HUES48 (cell line): ENCODE measurements around the gene ATP13A2.

Experiments
- H3K27ac ChIP-seq: one replicate; pipeline ENCODE4 v1.7.0; 2013; ENCODE audit warnings: low read depth, low read length, inconsistent platforms
- H3K27me3 ChIP-seq: 2 replicates; pipeline ENCODE4 v1.6.1; 2013; ENCODE audit warnings: mild to moderate bottlenecking, low read length; ENCODE audit not compliant: control insufficient read depth, insufficient read depth
- H3K36me3 ChIP-seq: 2 replicates; pipeline ENCODE4 v1.6.1; 2013; ENCODE audit warnings: low read length; ENCODE audit not compliant: control insufficient read depth, insufficient read depth
- H3K4me1 ChIP-seq: 2 replicates; pipeline ENCODE4 v1.6.1; 2013; ENCODE audit warnings: mild to moderate bottlenecking, low read length; ENCODE audit not compliant: control insufficient read depth, insufficient read depth
- H3K4me3 ChIP-seq: 2 replicates; pipeline ENCODE4 v1.5.1; 2013; ENCODE audit warnings: mild to moderate bottlenecking, low read depth, low read length
- H3K9ac ChIP-seq: 2 replicates; pipeline ENCODE4 v1.6.1; 2013; ENCODE audit warnings: mild to moderate bottlenecking, low read depth, low read length, moderate library complexity
- H3K9me3 ChIP-seq: 2 replicates; pipeline ENCODE4 v1.6.1; 2013; ENCODE audit warnings: low read length; ENCODE audit not compliant: control insufficient read depth, insufficient read depth

The ATP13A2 gene

GRCh38 chr1:17001760-17002523, 9.8 kb downstream of the ATP13A2 start:
- Histone ChIP-seq H3K4me3 (no peak overlapping the region), H3K9me3 (no peaks in the 10 kb centered on the region), H3K36me3 (peaks cover 54% of the 10 kb centered on the region), H3K27me3 (no peaks in the 10 kb centered on the region), H3K4me1 (peaks cover under 1% of the 10 kb centered on the region; the same call in 1 of the 2 replicates), H3K27ac (no peak overlapping the region), H3K9ac (no peak overlapping the region)

GRCh38 chr1:16999863-17000262, 11.9 kb downstream of the ATP13A2 start:
- Histone ChIP-seq H3K4me1 (no peaks in the 10 kb centered on the region), H3K9me3 (no peaks in the 10 kb centered on the region), H3K27me3 (no peaks in the 10 kb centered on the region), H3K27ac (no peak overlapping the region), H3K36me3 (peaks cover 59% of the 10 kb centered on the region), H3K9ac (no peak overlapping the region), H3K4me3 (no peak overlapping the region)

GRCh38 chr1:16998589-16998988, 13.1 kb downstream of the ATP13A2 start:
- no peak overlapping the region for H3K27ac ChIP-seq
- H3K9ac ChIP-seq: no peak overlapping the region
- H3K27me3 ChIP-seq: no peaks in the 10 kb centered on the region
- no peaks in the 10 kb centered on the region for H3K4me1 ChIP-seq
- H3K36me3 ChIP-seq: peaks cover 48% of the 10 kb centered on the region
- no peaks in the 10 kb centered on the region for H3K9me3 ChIP-seq
- no peak overlapping the region for H3K4me3 ChIP-seq

GRCh38 chr1:16996845-16997244, 14.9 kb downstream of the ATP13A2 start:
- Histone ChIP-seq H3K27ac (no peak overlapping the region), H3K36me3 (peaks cover 33% of the 10 kb centered on the region), H3K27me3 (no peaks in the 10 kb centered on the region), H3K9me3 (no peaks in the 10 kb centered on the region), H3K4me3 (no peak overlapping the region), H3K4me1 (no peaks in the 10 kb centered on the region), H3K9ac (no peak overlapping the region)

- peaks cover 34% of the 10 kb centered on the region for H3K36me3 ChIP-seq
- H3K4me1 ChIP-seq: no peaks in the 10 kb centered on the region
- H3K27ac ChIP-seq: no peak overlapping the region
- H3K9ac ChIP-seq: no peak overlapping the region
- H3K27me3 ChIP-seq: no peaks in the 10 kb centered on the region
- H3K4me3 ChIP-seq: no peak overlapping the region
- H3K9me3 ChIP-seq: no peaks in the 10 kb centered on the region
Measured at GRCh38 chr1:16993521-16994038, 18.1 kb downstream of the ATP13A2 start.

- H3K4me3 ChIP-seq: no peak overlapping the region
- H3K4me1 ChIP-seq: no peaks in the 10 kb centered on the region
- H3K36me3 ChIP-seq: peaks cover 36% of the 10 kb centered on the region
- no peaks in the 10 kb centered on the region for H3K9me3 ChIP-seq
- no peaks in the 10 kb centered on the region for H3K27me3 ChIP-seq
- H3K9ac ChIP-seq: no peak overlapping the region
- no peak overlapping the region for H3K27ac ChIP-seq
Measured at GRCh38 chr1:16992675-16993074, 19.1 kb downstream of the ATP13A2 start.

GRCh38 chr1:16992102-16992501, 19.6 kb downstream of the ATP13A2 start:
- H3K4me3 ChIP-seq: no peak overlapping the region
- no peaks in the 10 kb centered on the region for H3K4me1 ChIP-seq
- H3K36me3 ChIP-seq: peaks cover 32% of the 10 kb centered on the region
- no peaks in the 10 kb centered on the region for H3K9me3 ChIP-seq
- H3K27ac ChIP-seq: no peak overlapping the region
- no peaks in the 10 kb centered on the region for H3K27me3 ChIP-seq
- no peak overlapping the region for H3K9ac ChIP-seq

- no peak overlapping the region for H3K27ac ChIP-seq
- H3K4me3 ChIP-seq: no peak overlapping the region
- H3K9me3 ChIP-seq: no peaks in the 10 kb centered on the region
- peaks cover 27% of the 10 kb centered on the region for H3K36me3 ChIP-seq
- H3K27me3 ChIP-seq: no peaks in the 10 kb centered on the region
- no peaks in the 10 kb centered on the region for H3K4me1 ChIP-seq
- H3K9ac ChIP-seq: no peak overlapping the region
Measured at GRCh38 chr1:16991571-16991970, 20.2 kb downstream of the ATP13A2 start.

GRCh38 chr1:16989676-16990391, 21.9 kb downstream of the ATP13A2 start:
- H3K27me3 ChIP-seq: no peaks in the 10 kb centered on the region
- H3K4me3 ChIP-seq: no peak overlapping the region
- no peaks in the 10 kb centered on the region for H3K9me3 ChIP-seq
- no peak overlapping the region for H3K27ac ChIP-seq
- H3K4me1 ChIP-seq: no peaks in the 10 kb centered on the region
- peaks cover 25% of the 10 kb centered on the region for H3K36me3 ChIP-seq
- H3K9ac ChIP-seq: no peak overlapping the region

- Histone ChIP-seq H3K9ac (no peak overlapping the region), H3K4me1 (no peaks in the 10 kb centered on the region), H3K9me3 (no peaks in the 10 kb centered on the region), H3K27me3 (no peaks in the 10 kb centered on the region), H3K4me3 (no peak overlapping the region), H3K36me3 (peaks cover 24% of the 10 kb centered on the region), H3K27ac (no peak overlapping the region)
Measured at GRCh38 chr1:16988210-16988609, 23.5 kb downstream of the ATP13A2 start.

- H3K9ac ChIP-seq: no peak overlapping the region
- H3K4me3 ChIP-seq: no peak overlapping the region
- no peaks in the 10 kb centered on the region for H3K27me3 ChIP-seq
- H3K9me3 ChIP-seq: no peaks in the 10 kb centered on the region
- H3K27ac ChIP-seq: no peak overlapping the region
- H3K36me3 ChIP-seq: peaks cover 24% of the 10 kb centered on the region
- H3K4me1 ChIP-seq: no peaks in the 10 kb centered on the region
Measured at GRCh38 chr1:16986962-16987361, 24.8 kb downstream of the ATP13A2 start.
